NCI-H748 (cell line): ENCODE measurements around the gene NDFIP2.
A peak's percentile ranks its signal among the peaks of the same experiment; 100 is the strongest.
"Not testable (repeated sequence)": the region's sequence is repeated elsewhere in the genome, so short reads cannot be mapped to it uniquely, and the experiment has no call there.

ENCODE experiments used
- DNase-seq: peaks from one replicate; lab custom pipeline; 2025; ENCODE audit not compliant: unreplicated experiment; lab: John Stamatoyannopoulos, UW

Gene NDFIP2

DNA sequence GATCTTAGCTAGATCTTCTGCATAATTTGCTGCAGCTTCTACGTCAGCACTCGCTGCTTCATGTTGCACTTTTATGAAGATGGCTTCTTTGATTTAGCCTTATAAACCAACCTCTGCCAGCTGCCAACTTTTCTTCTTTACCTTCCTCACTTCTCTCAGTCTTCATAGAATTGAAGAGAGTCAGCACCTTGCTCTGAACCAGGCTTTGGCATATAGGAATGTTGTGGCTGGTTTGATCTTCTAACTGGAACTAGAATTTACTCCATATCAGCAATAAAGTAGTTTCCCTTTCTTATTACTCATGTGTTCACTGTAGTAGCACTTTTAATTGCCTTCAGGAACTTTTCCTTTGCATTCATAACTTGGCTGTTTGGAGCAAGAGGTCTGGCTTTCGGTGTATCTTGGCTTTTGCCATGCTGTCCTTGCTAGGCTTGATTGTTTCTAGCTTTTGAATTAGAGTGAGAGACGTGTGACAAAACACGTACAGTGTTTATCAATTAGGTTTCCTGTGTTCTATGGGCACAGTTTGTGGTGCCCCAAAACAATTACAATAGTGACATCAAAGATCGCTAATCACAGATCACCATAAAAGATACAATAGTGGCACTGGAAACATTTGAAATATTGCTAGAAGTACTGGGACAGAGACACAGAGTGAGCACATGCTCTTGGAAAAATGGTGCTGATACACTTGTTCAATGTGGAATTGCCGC is 50.7 kb downstream of the NDFIP2 start:
- DNase-seq: no peak

DNA sequence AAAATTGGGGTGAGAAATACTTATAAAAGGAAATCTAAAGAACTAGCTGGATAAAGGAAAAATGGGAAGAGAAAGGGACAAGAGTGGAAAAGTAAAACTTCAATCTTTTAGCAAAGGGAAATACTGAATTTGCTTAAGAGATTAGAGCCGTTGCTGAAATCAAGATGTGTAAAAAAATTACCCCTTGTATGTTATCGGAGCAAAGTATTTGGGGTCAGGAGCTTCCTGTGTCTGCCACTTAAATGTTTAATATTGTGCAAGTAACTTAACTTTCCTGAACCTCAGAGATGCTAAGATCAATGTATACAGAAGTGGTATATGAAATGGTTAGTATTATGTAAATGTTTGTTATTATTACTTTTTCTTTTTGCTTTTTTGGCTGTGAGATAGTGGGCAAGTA is 51.6 kb downstream of the NDFIP2 start:
- DNase-seq: no peak

DNA sequence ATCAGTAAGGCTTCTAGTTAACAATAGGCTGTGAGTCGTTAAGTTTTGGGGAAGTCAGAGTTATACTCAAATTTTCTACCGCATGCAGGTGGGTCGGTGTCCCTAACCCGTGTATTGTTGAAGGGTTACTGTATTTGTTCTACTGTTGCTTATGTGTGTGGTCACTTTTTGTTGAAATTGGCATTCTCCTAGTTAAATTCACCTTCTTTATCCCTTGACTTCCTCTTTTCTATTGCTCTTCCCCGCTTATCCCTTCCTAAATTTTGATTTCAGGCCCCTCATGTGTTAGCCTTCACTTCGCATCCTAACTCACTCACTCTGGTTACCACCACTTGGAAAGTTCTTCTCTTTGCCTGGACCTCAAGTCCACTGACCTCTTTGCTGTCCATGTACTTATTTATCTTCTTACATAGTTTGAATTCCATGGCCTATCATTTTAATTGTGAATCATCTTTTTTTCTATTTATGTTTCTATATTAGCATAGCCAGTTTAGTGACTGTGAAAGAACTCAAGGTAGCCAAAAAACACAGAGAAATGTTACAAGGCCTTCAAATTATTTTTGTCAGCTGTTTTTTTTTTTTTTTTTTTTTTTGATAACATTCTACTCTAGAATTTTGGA is 52.9 kb downstream of the NDFIP2 start:
- no peak for DNase-seq

DNA sequence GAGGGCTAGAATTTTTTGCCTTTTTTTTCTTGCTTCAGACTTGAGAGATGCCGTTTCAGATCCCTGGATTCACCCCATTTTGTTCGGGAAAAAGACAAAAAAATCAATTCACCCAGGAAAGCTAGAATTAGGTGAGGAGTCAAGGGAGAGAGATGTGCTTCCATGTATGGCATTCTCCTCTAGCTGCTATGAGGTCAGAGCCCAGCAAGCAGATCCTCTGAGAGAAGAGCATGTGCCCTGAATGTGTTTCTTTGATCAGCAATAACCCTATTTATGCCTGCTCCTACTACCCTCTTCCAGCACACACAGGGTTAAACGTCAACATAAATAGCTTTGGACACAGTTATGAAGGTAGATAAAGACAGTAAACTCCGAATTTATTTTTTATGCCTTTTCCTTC is 53.6 kb downstream of the NDFIP2 start:
- no peak for DNase-seq

DNA sequence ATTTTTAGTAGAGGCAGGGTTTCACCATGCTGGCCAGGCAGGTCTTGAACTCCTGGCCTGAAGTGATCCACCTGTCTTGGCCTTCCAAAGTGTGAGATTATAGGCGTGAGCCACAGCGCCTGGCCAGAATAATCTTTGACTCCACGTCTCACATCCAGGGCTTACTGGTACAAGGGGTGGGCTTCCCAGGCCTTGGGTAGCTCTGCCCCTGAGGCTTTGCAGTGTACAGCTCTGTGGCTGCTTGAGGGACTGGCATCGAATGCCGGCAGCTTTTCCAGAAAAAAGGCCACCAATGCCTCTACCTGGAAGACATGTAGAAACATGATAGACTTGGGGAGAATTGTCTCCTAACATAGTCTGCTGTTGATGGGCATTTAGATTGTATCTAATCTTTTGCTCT is 57.8 kb downstream of the NDFIP2 start:
- no peak for DNase-seq

DNA sequence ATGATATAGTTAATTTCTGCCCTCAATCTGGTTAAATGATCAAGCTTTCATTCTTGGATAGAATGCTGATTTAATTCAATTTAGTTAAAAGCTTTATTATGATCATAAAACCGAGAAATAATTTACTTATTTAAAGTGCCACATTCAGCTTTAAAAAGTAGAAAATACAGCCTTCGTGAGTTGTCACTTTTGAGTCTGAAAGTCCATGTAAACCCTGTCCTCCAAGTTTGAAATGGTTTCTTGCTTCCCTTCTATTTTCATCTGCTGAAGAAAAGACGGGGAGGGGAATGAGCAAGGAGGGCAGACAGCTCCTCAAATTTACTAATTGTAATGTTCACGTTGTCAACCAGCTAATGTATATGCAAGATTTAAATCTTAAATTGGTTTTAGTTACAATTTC is 59.5 kb downstream of the NDFIP2 start:
- no peak for DNase-seq

DNA sequence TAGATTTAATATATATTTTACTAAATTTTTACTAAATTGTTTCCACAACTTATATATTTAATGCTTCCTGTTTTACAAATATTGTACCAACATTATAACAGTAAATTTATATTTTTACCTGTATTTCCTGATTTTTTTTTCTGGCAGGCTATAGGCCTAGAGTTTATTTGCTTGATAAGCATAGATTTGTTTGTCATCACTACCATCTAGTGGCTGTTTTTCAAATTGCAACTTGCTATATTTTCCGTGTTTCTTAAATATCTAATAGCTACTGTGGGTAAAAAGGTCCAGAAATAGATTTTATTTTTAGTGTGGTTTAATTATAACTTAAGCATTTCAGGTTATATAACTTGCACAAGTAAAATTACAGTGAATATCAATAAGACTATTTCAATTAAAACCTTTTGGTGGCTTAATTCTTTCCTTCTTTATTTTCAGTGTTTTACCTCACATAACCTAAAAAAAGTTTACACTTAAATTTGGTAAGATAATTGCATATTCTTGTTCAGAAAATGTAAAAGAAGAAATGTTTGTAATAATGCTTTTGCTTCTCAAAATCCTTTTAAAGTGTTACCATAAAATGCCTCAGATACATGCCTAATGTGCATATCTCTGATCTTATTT is 60.6 kb downstream of the NDFIP2 start:
- DNase-seq: peak; percentile 57

DNA sequence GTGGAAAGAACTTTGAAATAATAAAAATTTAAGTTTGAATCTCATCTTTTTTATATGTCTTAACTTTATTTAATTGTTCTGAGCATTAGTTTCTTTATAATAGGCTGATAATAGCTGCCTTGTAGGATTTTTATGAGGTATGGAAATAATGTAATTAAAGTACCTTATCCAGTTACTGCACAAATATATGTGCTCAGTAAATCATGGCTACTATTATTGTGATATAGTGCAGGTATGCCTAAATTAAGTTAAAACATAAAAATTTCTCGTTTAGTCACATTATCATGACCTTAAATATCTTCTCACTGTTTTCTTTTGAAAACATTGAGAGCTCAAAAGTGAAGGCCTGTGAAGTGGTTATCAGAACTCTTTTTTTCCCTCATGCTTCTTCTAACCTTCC is 62.9 kb downstream of the NDFIP2 start:
- no peak for DNase-seq

DNA sequence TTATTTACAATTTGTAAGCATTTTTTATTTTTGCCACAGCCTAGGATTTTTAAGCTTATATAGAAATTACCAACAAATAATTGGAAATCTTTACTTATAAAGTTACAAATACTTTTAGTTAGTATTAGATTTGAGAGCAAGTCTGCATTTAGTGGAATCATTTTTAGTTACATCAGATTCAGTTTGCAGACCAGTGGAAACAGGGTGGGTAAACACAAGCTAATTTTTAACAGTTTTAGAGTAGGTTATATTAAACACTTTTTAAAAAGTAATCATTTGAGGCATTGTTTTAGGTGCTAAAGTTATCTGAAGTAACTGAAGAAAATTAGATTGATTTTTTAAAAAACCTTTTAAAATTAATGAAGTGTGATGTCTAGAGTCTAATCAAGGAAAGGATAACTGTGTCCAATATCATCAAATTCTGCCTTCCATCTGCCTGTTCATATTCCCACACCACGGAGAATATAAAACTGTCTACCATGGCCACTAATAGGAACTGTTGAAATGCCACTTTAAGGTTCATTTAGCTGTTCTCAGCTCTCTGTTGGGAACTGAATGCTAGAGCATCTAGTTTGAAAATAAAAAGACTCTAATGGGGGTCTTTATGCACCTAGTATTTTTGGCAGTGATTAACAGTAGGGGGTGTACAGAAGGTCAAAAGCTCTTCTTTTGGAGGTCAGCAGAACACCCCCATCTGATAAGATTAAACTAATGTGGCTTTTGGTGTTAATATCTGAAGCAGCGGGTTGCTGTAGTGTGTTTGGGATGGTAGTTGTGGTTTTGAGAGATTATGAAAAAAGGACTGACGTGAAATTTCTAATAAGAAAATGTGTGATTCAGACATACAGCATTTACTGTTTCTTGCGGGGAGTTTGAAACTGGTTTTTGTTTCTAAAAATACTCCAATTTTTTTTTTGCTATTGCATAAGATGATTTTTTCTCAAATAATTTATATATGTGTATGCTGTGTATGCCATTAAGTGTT is 66.5 kb downstream of the NDFIP2 start:
- no peak for DNase-seq

DNA sequence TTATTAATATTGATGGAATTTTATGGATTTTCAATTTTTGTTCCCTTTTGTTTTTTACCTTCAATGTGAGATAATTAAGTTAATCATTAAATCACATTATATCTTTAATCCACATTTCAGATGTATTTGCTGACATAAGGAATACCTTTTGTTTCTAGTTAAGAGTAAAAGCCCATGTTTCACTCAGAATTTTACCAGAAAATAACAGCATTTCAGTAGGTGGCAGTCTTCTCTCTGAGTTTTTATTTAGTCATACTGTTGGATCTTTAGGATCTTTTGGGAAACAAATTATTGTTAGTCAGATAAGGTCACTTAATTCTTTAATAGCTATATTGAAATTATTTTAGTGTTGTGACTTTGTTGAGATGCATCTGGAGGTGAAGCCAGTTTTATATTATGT is 67.9 kb downstream of the NDFIP2 start:
- peak; percentile 32 for DNase-seq

DNA sequence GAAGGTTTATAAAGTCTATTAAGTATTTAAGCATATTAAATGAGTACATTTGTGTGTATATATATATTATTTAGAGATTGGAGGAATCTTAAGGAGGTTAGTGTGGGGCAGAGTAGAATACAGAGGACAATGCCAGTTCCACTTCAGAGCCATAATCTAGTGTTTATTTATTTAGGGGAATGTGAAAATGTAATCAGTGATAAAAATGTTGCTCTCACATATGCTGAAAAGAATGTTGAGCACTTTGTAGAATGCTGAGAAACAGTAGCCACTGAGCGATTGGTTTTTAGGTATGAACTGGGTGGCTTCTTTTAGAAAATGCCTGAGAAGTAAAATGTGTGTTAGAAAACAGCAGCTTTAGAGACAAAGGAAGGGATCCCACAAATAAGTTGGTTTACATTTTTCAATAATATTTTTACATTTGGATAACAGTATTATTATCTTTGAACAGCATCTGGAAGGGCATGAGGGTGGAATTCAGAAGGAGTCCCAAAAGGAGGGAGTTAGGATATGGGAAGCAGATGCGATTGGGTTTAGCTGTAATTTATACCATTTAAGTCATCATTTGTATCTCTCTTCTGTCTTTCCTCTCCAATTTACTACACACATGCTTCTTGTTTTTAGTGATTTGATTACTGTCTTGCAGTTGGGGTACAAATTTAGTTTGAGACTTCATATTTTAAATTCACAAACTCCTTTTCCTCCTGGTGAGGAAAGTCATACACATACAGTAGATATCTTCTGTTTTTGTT is 68.6 kb downstream of the NDFIP2 start:
- no peak for DNase-seq

DNA sequence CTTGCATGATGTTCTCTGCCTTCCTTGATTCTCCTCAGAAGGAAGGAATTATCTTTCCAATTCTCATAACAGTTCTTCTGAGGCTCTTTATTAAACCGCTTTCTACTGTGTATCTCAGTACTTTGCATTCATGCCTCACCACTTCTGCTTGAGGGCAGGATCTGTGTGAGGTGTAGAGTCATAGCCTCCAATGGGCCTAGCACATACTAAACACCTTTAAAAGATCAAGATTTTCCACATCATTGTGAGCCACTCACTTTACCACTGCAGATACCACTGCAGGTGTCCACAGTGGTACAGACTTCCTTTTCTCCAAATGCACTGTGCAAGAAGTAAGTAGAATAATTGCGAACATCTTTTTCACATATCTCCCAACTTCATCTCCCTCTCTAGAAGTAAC is 76.7 kb downstream of the NDFIP2 start:
- DNase-seq: no peak

DNA sequence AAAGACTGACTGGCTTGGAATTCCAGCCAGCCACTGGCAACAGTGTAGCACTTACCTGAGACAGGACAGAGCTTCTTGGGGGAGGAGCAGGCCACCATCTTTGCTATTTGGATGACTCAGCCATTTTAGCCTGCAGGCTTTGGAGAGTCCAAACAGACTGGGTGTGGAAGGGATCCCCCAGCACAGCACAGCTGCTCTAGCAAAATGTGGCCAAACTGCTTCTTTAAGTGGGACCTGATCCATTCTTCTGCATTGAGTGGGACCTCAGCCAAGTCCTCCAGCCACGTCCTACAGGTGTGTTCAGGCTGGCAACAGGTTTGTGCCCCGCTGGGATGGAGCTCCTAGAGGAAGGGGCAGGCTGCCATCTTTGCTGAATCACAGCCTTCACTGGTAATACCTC is 80.0 kb downstream of the NDFIP2 start:
- no peak for DNase-seq

DNA sequence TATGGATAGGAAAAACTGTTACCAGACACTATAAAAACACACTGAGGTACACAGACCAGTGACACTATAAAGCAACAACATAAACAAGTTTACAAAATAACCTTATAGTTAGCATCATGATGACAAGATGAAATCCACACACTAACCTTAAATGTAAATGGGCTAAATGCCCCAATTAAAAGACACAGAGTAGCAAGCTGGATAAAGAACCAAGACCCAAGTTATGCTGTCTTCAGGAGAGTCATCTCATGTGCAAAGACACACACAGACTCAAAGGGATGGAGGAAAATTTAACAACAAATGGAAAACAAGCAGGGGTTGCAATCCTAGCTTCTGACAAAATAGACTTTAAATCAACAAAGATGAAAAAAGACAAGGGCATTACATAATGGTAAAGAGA is 81.6 kb downstream of the NDFIP2 start:
- no peak for DNase-seq

DNA sequence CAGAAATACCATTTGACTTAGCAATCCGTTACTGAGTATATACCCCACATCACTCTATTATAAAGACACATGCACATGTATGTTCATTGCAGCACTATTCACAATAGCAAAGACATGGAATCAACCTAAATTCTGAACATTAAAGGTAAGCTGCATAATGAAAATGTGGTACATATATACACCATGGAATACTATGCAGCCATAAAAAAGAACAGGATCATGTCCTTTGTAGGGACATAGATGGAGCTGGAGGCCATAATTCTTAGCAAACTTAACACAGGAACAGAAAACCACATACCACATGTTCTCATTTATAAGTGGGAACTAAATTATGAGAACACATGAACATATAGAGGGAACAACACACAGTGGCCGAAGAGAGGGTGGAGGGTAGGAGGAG is 85.2 kb downstream of the NDFIP2 start:
- no peak for DNase-seq

DNA sequence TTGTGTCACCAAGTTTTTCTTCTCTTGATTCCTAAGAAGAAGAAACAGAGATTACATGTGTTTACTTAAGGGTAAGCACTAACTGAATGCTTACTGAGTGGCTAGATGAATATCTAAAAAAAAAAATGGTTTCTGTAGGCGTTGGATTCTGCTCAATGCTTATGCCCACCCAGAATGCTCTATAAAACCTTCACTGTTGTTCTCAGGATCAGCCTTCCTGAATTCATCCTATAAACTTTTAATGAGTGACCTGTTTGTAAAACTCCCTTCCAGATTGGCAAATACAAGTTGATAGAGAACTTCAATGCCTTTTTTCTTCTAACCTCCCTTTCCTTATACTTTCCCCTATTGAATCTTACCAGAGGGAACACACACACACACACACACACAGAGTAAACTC is 90.2 kb downstream of the NDFIP2 start:
- no peak for DNase-seq

DNA sequence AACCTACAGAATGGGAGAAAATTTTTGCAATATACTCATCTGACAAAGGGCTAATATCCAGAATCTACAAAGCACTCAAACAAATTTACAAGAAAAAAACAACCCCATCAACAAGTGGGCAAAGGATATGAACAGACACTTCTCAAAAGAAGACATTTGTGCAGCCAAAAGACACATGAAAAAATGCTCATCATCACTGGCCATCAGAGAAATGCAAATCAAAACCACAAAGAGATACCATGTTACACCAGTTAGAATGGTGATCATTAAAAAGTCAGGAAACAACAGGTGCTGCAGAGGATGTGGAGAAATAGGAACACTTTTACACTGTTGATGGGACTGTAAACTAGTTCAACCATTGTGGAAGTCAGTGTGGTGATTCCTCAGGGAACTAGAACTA is 92.9 kb downstream of the NDFIP2 start:
- DNase-seq: not testable (repeated sequence)

DNA sequence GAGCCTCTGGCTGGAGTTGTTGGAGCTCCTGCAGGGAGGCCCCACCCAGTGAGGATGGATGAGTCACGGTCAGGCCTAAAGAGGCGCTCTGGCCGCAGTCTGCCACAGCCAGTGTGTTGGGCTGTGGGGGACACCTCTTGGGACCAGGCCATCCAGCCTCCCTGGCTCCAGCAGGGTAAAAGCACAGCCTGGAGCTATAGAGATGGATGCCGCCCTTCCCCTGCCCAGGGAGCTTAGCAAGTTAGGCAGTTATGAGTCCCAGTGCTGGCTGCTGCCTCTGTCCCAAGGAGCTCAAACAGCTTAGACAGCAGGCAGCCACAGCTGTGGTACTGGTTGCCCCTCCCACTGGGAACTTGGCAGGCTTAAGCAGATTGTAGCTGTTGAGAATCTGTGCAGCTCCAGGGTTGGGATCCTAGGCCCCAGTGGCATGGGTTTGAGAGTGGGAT is 100.9 kb downstream of the NDFIP2 start:
- DNase-seq: no peak

DNA sequence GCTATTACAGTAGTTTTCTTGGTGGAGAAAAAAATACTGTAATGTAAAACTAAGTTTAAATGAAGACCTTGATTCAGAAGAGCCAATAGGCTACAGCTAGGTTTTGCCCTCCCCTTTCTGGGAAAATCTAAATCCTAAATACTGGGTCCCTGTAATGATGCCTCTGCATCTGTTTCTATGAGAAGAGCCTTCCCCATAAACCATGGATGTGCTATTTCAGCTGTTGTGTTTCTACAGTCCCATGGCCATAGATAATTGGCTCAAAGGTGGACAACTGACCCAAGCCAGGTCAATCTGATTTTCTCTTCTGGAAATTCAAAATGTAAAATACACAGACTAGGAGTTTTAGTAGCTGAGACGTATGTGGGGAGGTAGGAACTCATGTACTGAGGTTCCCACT is 101.9 kb downstream of the NDFIP2 start:
- no peak for DNase-seq

DNA sequence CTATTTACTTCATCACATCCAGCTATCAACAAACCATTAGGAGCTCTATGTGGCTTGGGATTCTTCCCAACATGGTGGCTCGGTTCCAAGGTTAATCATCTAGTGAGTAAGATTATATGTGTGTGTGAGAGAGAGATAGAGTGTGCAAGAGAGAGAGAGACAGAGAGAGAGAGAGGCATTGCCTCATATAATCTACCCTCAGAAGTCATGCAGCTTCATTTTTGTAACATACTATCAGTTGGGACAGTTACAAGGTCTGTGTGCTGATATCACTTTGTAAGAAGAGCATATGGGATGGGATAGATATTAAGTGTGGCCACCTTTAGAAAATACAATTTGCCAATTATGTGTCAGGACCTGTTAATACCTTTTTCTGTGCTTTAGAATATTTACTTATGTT is 104.1 kb downstream of the NDFIP2 start:
- no peak for DNase-seq
